ENCODE data around the gene UCP2.

DNA sequence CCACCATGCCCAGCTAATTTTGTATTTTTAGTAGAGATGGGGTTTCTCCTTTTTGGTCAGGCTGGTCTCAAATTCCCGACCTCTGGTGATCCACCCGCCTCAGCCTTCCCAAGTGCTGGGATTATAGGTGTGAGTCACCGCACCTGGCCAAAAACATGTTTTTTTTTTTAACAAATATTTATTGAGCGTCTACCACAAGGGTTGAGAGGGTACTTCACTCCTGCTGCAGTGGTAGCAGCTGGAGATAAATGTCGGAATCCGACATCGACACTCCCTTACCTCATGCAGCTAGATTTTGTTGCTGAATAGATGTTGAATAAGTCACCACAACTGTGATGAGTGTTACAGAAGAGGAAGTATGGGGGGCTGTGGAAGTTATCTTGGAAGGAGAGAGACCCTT, 30.8 kb downstream of the UCP2 start:
- TF ChIP-seq, protein P1, sequence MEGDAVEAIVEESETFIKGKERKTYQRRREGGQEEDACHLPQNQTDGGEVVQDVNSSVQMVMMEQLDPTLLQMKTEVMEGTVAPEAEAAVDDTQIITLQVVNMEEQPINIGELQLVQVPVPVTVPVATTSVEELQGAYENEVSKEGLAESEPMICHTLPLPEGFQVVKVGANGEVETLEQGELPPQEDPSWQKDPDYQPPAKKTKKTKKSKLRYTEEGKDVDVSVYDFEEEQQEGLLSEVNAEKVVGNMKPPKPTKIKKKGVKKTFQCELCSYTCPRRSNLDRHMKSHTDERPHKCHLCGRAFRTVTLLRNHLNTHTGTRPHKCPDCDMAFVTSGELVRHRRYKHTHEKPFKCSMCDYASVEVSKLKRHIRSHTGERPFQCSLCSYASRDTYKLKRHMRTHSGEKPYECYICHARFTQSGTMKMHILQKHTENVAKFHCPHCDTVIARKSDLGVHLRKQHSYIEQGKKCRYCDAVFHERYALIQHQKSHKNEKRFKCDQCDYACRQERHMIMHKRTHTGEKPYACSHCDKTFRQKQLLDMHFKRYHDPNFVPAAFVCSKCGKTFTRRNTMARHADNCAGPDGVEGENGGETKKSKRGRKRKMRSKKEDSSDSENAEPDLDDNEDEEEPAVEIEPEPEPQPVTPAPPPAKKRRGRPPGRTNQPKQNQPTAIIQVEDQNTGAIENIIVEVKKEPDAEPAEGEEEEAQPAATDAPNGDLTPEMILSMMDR (conservative IDR thresholded peaks at IDR 0.05; ENCODE audit: low read length): no peak
- TF ChIP-seq EZH2phosphoT487 (IDR thresholded peaks at IDR 0.05; ENCODE audit: borderline replicate concordance, low read depth, low read length): no peak
